Mesothelial cell of epicardium (in vitro differentiated cells): Measurements from ENCODE around the gene AVPR1A. TPM values are rescaled to one million over a fixed set of nuclear protein-coding genes. Genes with fewer than 3 reads are reported as not detected.

Source experiments
- DNase-seq, 2 experiments: peaks; one replicate each; pipeline ENCODE4 v3.0.0; 2021; ENCODE audit warnings: low spot score in 2 of 2; ENCODE audit not compliant: unreplicated experiment in 2 of 2
- H3K27ac Mint-ChIP-seq: 2 replicates; pipeline ENCODE4 v1.8.0; 2021; ENCODE audit warnings: mixed read lengths
- H3K27me3 Mint-ChIP-seq: 2 replicates; pipeline ENCODE4 v1.8.0; 2021; ENCODE audit warnings: low read depth, mixed read lengths
- H3K36me3 Mint-ChIP-seq: 2 replicates; pipeline ENCODE4 v1.8.0; 2021; ENCODE audit warnings: mixed read lengths
- H3K4me1 Mint-ChIP-seq: 2 replicates; pipeline ENCODE4 v1.8.0; 2021; ENCODE audit warnings: mixed read lengths
- H3K4me3 Mint-ChIP-seq: 2 replicates; pipeline ENCODE4 v1.8.0; 2021; ENCODE audit warnings: mild to moderate bottlenecking, moderate library complexity, mixed read lengths
- H3K9me3 Mint-ChIP-seq: 2 replicates; pipeline ENCODE4 v1.8.0; 2021; ENCODE audit warnings: mixed read lengths
- CTCF ChIP-seq: fragments of 200-600 bp; sonication (generic); IDR thresholded peaks from one replicate; pipeline ENCODE4 v1.5.0; 2021; ENCODE audit warnings: antibody characterized with exemption; ENCODE audit not compliant: unreplicated experiment
- total RNA-seq: library from RNA; stranded (reverse); gene quantifications from 3 replicates; pipeline ENCODE4 v1.2.1, GENCODE V29; 2021

The AVPR1A gene
- total RNA-seq, 1 donor from 2014 or later, result 0.13 TPM

GRCh38 chr12:63095369-63095980 lies 55.5 kb downstream of the AVPR1A start:
- peaks cover 11% of the 10 kb centered on the region for H3K4me1 Mint-ChIP-seq
- no peaks in the 10 kb centered on the region for H3K9me3 Mint-ChIP-seq
- no peak overlapping the region for H3K4me3 Mint-ChIP-seq
- no peak overlapping the region for H3K27ac Mint-ChIP-seq
- peaks cover 7% of the 10 kb centered on the region for H3K27me3 Mint-ChIP-seq
- no peak for DNase-seq
- TF ChIP-seq CTCF, result no peak
- no peaks in the 10 kb centered on the region for H3K36me3 Mint-ChIP-seq

GRCh38 chr12:63093711-63094110 lies 57.3 kb downstream of the AVPR1A start:
- Mint-ChIP-seq H3K36me3 (no peaks in the 10 kb centered on the region), H3K27ac (no peak overlapping the region), H3K4me1 (peaks cover 11% of the 10 kb centered on the region), H3K27me3 (peaks cover 2% of the 10 kb centered on the region), H3K9me3 (no peaks in the 10 kb centered on the region), H3K4me3 (no peak overlapping the region)
- no peak for DNase-seq
- TF ChIP-seq CTCF, result no peak

GRCh38 chr12:63093084-63093483 lies 57.9 kb downstream of the AVPR1A start:
- Mint-ChIP-seq H3K9me3 (no peaks in the 10 kb centered on the region), H3K4me3 (no peak overlapping the region), H3K27me3 (peaks cover 2% of the 10 kb centered on the region), H3K27ac (no peak overlapping the region), H3K4me1 (peaks cover 11% of the 10 kb centered on the region), H3K36me3 (no peaks in the 10 kb centered on the region)
- TF ChIP-seq CTCF, result no peak
- DNase-seq, result no peak

Other genes starting within 250 kb of the AVPR1A start
- gene PPM1H, start 216.1 kb downstream of the AVPR1A start, total RNA-seq, result 10.3 to 15.7 TPM (median 11.2 TPM) in 3 replicates